Stimulated activated CD8-positive, alpha-beta memory T cell treated with anti-CD3 and anti-CD28 coated beads, Interleukin-12 subunit alpha, Interleukin-12 subunit beta, amount 100 ng/mL, for 1 hour (primary cell): ENCODE results near the gene MFAP4.

Source experiments
- DNase-seq: peaks from one replicate; pipeline ENCODE4 v3.0.0-alpha.2; 2020; ENCODE audit warnings: low read depth

The MFAP4 gene

DNA sequence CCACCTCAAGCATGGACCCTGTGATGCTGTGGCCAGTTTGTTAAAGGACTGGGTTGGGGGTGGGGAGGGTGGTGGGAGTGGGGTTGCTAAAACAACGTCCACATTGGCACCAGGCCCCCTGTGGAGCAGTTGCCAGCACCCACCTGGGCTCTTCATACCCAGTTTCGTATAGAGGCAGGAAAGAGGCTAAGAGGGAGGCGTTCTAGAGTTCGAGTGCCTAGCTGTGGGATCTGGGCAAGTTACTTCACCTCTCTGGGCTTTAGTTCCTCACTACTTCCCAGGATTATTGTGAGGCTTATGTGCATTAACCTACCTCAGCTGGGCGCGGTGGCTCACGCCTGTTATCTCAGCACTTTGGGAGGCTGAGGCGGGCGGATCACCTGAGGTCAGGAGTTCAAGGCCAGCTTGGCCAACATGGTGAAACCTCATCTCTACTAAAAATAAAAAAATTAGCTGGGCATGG, 1.4 kb downstream of the MFAP4 start:
- DNase-seq, result no peak

GRCh38 chr17:19384723-19385391, 2.1 kb downstream of the MFAP4 start:
- no peak for DNase-seq

- DNase-seq, result no peak
These were observed 3.1 kb downstream of the MFAP4 start for GRCh38 chr17:19383681-19384470.

- no peak for DNase-seq
These were observed 4.2 kb downstream of the MFAP4 start for GRCh38 chr17:19382531-19383444.

GRCh38 chr17:19381741-19382444, 5.1 kb downstream of the MFAP4 start:
- no peak for DNase-seq

GRCh38 chr17:19381361-19381740, 5.6 kb downstream of the MFAP4 start:
- DNase-seq, result no peak

DNA sequence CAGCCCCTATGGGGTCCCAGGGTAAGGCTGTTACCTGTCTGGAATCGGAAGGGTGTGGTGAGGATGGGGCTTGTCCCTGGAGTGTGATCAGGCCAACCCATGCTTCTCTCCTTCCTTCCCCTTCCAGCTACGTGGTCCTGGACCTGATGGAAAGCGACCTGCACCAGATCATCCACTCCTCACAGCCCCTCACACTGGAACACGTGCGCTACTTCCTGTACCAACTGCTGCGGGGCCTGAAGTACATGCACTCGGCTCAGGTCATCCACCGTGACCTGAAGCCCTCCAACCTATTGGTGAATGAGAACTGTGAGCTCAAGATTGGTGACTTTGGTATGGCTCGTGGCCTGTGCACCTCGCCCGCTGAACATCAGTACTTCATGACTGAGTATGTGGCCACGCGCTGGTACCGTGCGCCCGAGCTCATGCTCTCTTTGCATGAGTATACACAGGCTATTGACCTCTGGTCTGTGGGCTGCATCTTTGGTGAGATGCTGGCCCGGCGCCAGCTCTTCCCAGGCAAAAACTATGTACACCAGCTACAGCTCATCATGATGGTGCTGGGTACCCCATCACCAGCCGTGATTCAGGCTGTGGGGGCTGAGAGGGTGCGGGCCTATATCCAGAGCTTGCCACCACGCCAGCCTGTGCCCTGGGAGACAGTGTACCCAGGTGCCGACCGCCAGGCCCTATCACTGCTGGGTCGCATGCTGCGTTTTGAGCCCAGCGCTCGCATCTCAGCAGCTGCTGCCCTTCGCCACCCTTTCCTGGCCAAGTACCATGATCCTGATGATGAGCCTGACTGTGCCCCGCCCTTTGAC, 6.3 kb downstream of the MFAP4 start:
- no peak for DNase-seq

GRCh38 chr17:19379361-19380065, 7.5 kb downstream of the MFAP4 start:
- no peak for DNase-seq

- no peak for DNase-seq
These were observed 8.3 kb downstream of the MFAP4 start, which contains the start of gene MAPK7 for GRCh38 chr17:19378416-19379360. MAPK7 (plus strand) TSS chr17:19378498; CDS start chr17:19378901, 403 bp downstream.

- peak; percentile 84 for DNase-seq
These were observed 9.2 kb downstream of the MFAP4 start for GRCh38 chr17:19377602-19378415.

- DNase-seq, result no peak
These were observed 10.2 kb downstream of the MFAP4 start for GRCh38 chr17:19376811-19377210.

DNA sequence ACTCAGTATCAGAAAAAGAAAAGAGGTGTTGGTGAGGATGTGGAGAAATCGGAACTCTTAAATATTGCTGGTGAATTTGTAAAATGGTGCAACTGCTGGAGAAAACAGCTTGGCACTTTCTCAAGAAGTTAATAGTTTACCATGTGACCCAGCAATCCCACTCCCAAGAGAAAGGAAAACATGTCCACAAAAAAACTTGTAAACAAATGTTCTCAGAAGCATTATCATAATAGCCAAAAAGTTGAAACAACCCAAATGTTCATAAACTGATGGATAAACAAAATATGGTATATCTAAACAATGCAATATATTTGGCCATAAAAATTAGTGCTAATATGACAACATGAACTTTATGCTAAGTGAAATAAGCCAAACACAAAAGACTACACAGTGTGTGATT, 11.3 kb downstream of the MFAP4 start:
- no peak for DNase-seq

DNA sequence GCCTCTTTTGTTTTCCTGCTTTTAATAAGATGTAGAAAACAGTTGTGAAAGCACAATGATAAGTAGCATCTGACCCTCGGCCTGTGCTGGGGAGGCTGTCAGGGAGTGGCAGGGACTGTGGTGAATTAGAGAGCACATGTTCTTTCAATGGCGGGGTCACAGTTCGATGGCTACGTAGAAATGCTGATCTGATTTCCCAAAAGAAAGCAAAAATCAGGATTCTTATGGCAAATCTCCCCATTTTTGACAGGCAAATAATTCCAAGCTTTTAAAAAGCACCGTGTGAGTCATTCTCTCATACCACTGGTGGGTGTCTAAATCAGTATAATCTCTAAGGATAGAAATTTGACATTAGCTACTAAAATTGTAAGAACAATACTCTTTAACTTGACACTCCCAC, 12.9 kb downstream of the MFAP4 start:
- no peak for DNase-seq

DNA sequence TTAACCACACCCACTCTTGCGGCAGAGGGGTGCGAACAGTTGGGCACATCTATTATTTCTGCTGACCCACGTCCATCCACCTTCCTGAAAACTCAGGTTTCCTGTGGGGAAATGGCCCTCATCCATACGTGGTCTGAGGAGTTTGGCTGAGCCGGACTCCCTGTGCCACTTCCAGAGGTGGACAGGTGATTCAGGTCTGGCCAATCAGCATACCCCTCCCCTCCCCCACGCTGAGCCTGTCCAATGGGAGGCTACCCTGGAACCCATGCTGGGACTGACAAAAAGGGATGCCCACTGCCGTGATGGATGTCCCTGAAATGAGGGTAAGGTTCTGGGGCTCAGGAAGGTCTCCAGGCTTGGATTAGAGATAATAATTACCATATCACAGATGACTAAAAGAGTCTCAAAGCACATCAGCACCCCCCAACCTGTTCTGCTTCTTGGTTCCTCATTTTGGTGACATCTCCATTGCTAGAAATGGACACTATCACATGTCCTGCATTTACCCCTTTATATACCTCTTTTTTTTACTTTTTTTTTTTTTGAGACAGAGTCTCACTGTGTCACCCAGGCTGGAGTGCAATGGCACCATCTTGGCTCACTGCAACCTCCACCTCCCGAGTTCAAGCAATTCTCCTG, 14.0 kb downstream of the MFAP4 start:
- no peak for DNase-seq

- DNase-seq, result no peak
These were observed 14.6 kb downstream of the MFAP4 start for GRCh38 chr17:19372439-19372838.

DNA sequence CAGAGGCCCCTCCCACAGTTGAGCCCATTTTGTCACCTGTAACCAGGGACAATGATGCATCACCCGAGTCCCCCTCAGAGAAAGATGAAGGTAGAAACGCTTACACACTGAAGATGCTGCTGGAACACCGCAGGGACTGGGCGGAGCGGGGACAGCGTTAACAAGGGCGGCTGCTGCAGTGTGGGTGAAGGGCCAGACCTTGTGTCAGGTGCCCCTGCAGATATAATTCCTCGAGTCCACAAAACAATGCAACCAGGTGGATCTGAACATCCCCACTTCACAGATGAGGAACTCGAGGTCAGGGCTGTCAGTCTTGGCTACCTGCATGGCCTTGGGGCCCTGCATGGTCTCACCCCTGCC, 15.0 kb downstream of the MFAP4 start:
- no peak for DNase-seq

DNA sequence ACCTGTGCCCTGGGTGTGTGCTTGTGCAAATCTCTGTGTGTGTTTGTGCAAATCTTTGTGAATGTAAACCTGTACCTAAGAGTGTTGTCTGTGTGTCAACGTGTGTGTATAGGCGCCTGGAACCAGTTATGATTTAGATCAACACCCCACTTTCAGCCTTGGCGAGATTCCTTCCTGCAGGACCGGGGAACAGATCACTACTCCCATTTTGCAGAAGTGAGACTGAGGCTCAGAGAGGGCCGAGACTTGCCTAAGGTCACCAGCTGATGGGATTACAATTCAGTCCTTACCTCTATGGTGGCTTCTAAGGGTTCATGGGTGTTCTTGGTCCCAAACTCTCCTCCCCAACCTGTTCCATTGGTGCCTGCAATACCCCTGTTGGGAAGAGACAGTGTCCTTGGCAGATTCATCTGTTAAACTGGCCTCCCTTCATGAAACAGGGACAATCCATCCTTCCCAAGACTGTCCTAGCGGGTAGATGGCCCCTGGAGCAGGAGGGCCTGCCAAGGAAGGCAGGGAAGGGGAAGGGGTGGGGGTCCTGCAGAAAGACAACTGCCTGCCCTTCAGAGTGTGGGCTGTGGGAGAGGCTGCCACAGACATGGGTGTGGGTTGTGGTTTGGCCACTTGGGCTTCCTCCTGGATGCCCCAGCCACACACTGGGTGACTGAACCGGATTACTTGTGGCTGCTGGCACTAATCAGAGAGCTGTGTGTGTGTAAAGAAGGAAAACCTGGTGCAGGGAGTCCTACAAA, 15.6 kb downstream of the MFAP4 start:
- no peak for DNase-seq
